Central memory CD8-positive, alpha-beta T cell (primary cell): ENCODE results near the gene NTN1.

Experiments used
- ATAC-seq: fragments of 150-1000 bp; cut with Tn5 transposase; replicated peaks from 2 replicates; pipeline ENCODE4 v1.10.0; 2022; ENCODE audit warnings: mild to moderate bottlenecking, moderate FRiP score, moderate number of reproducible peaks; ENCODE audit not compliant: poor library complexity, severe bottlenecking; ENCODE audit errors: extremely low read depth
- DNase-seq, 2 donors: peaks; one replicate each; pipeline ENCODE4 v3.0.0; 2021; ENCODE audit warnings: low spot score in 2 of 2
- H3K27ac Mint-ChIP-seq: one replicate; pipeline ENCODE4 v1.8.0; 2022; ENCODE audit warnings: low read depth, mild to moderate bottlenecking, moderate library complexity, mixed read lengths
- H3K27me3 Mint-ChIP-seq: one replicate; pipeline ENCODE4 v1.8.0; 2022; ENCODE audit warnings: mixed read lengths
- H3K36me3 Mint-ChIP-seq: one replicate; pipeline ENCODE4 v1.8.0; 2022; ENCODE audit warnings: mild to moderate bottlenecking, moderate library complexity, mixed read lengths; ENCODE audit not compliant: insufficient read depth
- H3K4me1 Mint-ChIP-seq: one replicate; pipeline ENCODE4 v1.8.0; 2022; ENCODE audit warnings: mixed read lengths
- H3K4me3 Mint-ChIP-seq: one replicate; pipeline ENCODE4 v1.8.0; 2022; ENCODE audit warnings: mild to moderate bottlenecking, moderate library complexity, mixed read lengths
- H3K9me3 Mint-ChIP-seq: one replicate; pipeline ENCODE4 v1.8.0; 2022; ENCODE audit warnings: mixed read lengths

NTN1 gene

GRCh38 chr17:9132291-9132690 is 111.0 kb downstream of the NTN1 start:
- no peaks in the 10 kb centered on the region for H3K4me1 Mint-ChIP-seq
- no peak overlapping the region for H3K4me3 Mint-ChIP-seq
- H3K27ac Mint-ChIP-seq: no peak overlapping the region
- DNase-seq: no peak
- no peak for ATAC-seq
- H3K27me3 Mint-ChIP-seq: peaks cover 22% of the 10 kb centered on the region
- no peaks in the 10 kb centered on the region for H3K36me3 Mint-ChIP-seq
- H3K9me3 Mint-ChIP-seq: no peaks in the 10 kb centered on the region

- no peaks in the 10 kb centered on the region for H3K36me3 Mint-ChIP-seq
- H3K4me3 Mint-ChIP-seq: no peak overlapping the region
- peaks cover 19% of the 10 kb centered on the region for H3K27me3 Mint-ChIP-seq
- no peaks in the 10 kb centered on the region for H3K4me1 Mint-ChIP-seq
- ATAC-seq: no peak
- DNase-seq: no peak
- no peaks in the 10 kb centered on the region for H3K9me3 Mint-ChIP-seq
- H3K27ac Mint-ChIP-seq: no peak overlapping the region
Observed at GRCh38 chr17:9132944-9133610, 111.8 kb downstream of the NTN1 start.

- Mint-ChIP-seq H3K27ac (no peak overlapping the region), H3K9me3 (no peaks in the 10 kb centered on the region), H3K27me3 (peaks cover 19% of the 10 kb centered on the region), H3K4me3 (no peak overlapping the region), H3K36me3 (no peaks in the 10 kb centered on the region), H3K4me1 (no peaks in the 10 kb centered on the region)
- ATAC-seq (no peak), DNase-seq (no peak)
Observed at GRCh38 chr17:9138161-9138717, 116.9 kb downstream of the NTN1 start.

- Mint-ChIP-seq H3K27me3 (peaks cover 14% of the 10 kb centered on the region), H3K4me3 (no peak overlapping the region), H3K4me1 (no peaks in the 10 kb centered on the region), H3K9me3 (no peaks in the 10 kb centered on the region), H3K27ac (no peak overlapping the region), H3K36me3 (no peaks in the 10 kb centered on the region)
- DNase-seq (no peak), ATAC-seq (no peak)
Observed at GRCh38 chr17:9139695-9140094, 118.4 kb downstream of the NTN1 start.

- Mint-ChIP-seq H3K4me1 (no peaks in the 10 kb centered on the region), H3K36me3 (no peaks in the 10 kb centered on the region), H3K4me3 (no peak overlapping the region), H3K9me3 (no peaks in the 10 kb centered on the region), H3K27ac (no peak overlapping the region), H3K27me3 (peaks cover 3% of the 10 kb centered on the region)
- ATAC-seq (no peak), DNase-seq (no peak)
Observed at GRCh38 chr17:9140550-9141424, 119.5 kb downstream of the NTN1 start.

GRCh38 chr17:9141425-9141753 is 120.1 kb downstream of the NTN1 start:
- ATAC-seq (no peak), DNase-seq (no peak)
- H3K27me3 Mint-ChIP-seq: no peaks in the 10 kb centered on the region
- H3K4me3 Mint-ChIP-seq: no peak overlapping the region
- no peaks in the 10 kb centered on the region for H3K9me3 Mint-ChIP-seq
- no peaks in the 10 kb centered on the region for H3K4me1 Mint-ChIP-seq
- H3K36me3 Mint-ChIP-seq: no peaks in the 10 kb centered on the region
- no peak overlapping the region for H3K27ac Mint-ChIP-seq

- no peaks in the 10 kb centered on the region for H3K9me3 Mint-ChIP-seq
- H3K27me3 Mint-ChIP-seq: peaks cover 6% of the 10 kb centered on the region
- DNase-seq (no peak), ATAC-seq (no peak)
- no peak overlapping the region for H3K4me3 Mint-ChIP-seq
- no peaks in the 10 kb centered on the region for H3K36me3 Mint-ChIP-seq
- H3K4me1 Mint-ChIP-seq: no peaks in the 10 kb centered on the region
- H3K27ac Mint-ChIP-seq: no peak overlapping the region
Observed at GRCh38 chr17:9142772-9143494, 121.6 kb downstream of the NTN1 start.

- ATAC-seq (no peak), DNase-seq (no peak)
- H3K4me1 Mint-ChIP-seq: no peaks in the 10 kb centered on the region
- H3K27me3 Mint-ChIP-seq: peaks cover 23% of the 10 kb centered on the region
- no peaks in the 10 kb centered on the region for H3K9me3 Mint-ChIP-seq
- no peaks in the 10 kb centered on the region for H3K36me3 Mint-ChIP-seq
- no peak overlapping the region for H3K4me3 Mint-ChIP-seq
- no peak overlapping the region for H3K27ac Mint-ChIP-seq
Observed at GRCh38 chr17:9144502-9145249, 123.4 kb downstream of the NTN1 start.

GRCh38 chr17:9146064-9146463 is 124.8 kb downstream of the NTN1 start:
- H3K27me3 Mint-ChIP-seq: peaks cover 35% of the 10 kb centered on the region
- no peak overlapping the region for H3K27ac Mint-ChIP-seq
- H3K36me3 Mint-ChIP-seq: no peaks in the 10 kb centered on the region
- ATAC-seq: no peak
- DNase-seq: no peak
- H3K9me3 Mint-ChIP-seq: no peaks in the 10 kb centered on the region
- H3K4me3 Mint-ChIP-seq: no peak overlapping the region
- H3K4me1 Mint-ChIP-seq: no peaks in the 10 kb centered on the region

GRCh38 chr17:9148905-9149525 is 127.7 kb downstream of the NTN1 start:
- ATAC-seq (no peak), DNase-seq (no peak)
- Mint-ChIP-seq H3K4me1 (no peaks in the 10 kb centered on the region), H3K27me3 (peaks cover 49% of the 10 kb centered on the region), H3K9me3 (no peaks in the 10 kb centered on the region), H3K36me3 (no peaks in the 10 kb centered on the region), H3K27ac (no peak overlapping the region), H3K4me3 (no peak overlapping the region)

- Mint-ChIP-seq H3K27ac (no peak overlapping the region), H3K4me1 (no peaks in the 10 kb centered on the region), H3K36me3 (no peaks in the 10 kb centered on the region), H3K27me3 (peaks cover 49% of the 10 kb centered on the region), H3K9me3 (no peaks in the 10 kb centered on the region), H3K4me3 (no peak overlapping the region)
- DNase-seq: no peak
- ATAC-seq: no peak
Observed at GRCh38 chr17:9150446-9151090, 129.3 kb downstream of the NTN1 start.
